ENCODE results near the gene NHLRC4.
"Not testable (repeated sequence)": the region's sequence is repeated elsewhere in the genome, so short reads cannot be mapped to it uniquely, and the experiment has no call there.

Gene NHLRC4

DNA sequence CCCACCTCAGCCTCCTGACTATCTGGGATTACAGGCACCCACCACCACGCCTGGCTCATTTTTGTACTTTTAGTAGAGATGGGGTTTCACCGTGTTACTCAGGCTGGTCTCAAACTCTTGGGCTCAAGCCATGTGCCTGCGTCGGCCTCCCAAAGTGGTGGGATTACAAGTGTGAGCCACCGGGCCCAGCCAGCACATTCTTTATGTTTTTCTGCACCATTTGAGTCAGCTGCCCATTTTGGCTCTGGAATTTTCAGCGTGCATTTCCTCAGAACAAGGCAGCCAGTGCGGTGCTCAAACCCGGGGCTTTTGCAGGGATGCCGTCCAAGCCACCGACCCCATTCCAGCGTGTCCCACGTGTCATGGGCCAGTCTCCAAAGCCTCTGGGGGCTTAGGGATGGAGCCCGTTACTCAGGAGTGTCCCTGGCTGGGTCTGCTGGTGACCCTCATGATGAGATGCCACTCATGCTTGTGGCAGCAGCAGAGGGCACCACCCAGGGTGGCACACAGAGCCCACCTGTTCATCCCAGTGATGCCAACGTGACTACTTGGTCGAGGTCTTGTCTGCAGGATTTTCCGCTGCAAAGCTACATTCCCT is 19.3 kb downstream of the NHLRC4 start:
- no peak for DNase-seq

DNA sequence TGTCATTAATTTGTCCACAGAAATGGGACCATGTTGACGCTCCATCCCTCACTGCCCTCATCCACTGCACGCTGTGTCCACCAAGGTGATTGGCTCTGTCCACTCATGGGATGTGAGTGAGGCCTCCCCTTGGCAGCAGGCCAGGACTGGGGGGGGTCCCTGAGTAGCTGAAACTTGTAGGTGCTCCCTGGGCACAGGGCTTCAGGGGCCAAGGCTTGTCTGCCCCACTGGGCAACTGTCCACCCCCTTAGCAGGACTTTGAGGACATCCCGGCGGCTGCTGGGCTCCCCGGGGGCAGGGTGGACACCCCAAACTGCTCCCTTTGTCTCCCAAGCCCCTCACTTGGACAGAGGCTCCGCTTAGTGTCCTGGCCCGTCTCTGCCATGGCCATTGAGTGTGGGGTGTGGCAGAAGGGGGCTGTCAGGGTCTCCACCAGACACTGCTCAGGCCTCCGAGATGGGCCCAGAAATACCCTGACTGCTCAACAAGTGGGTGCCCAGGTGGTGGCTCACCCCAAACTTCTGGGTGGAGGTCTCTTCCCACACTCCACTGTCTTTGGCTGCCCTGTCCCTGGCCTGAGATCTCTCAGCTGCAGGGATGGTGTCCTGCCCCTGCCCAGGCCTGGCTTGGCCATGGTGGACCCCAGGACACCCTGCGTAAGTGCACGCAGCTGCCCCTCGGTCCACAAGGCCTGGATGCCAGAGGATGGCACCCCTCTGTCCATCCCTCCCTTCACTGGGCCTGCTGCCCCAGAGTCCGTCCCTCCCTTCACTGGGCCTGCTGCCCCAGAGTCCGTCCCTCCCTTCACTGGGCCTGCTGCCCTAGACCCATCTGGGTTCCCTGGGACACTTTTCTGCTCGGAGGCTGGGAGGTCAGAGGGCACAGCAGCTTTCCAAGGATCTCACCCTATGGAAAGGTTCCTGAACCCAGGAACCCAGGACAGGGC is 20.1 kb downstream of the NHLRC4 start:
- DNase-seq, result no peak

- peak; percentile 68 for DNase-seq
Observed at GRCh38 chr16:588639-588888, 21.8 kb downstream of the NHLRC4 start.

DNA sequence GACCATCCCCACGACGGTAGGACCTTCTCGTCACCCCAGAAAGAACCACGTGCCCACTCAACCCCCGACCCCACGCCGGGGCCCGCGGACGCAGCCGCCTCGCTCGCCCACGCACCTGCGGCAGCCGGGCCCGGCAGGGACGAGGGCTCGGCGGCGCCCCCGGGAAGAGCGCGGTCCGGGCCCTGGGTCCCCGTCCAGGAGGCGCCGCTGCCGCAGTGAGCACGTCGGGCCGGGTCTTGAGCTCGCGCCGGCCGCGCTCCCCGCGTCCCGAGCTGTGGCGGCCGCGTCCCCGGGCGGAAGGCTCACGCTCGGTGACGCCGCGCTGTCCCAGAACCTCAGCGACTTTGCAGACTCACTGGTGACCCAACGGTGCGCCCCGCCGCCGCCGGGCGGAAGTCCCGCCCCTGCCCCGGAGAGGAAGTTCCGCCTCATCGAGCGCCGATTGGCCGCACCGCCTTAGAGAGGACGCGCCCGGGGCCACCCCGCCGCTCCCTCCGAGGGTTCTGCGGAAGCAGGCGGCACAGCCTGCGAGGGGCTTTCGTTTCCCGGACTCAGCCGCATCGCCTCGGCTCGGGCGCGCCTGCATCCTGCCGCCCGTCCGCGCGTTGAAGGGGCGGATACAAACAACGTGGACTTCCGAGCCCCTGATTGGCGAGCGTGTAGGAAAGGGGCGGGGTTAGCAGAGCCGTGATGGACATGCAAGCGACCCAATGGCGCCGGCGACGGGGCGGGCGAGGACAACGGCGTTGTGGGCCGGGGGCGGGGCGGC is 22.3 kb downstream of the NHLRC4 start:
- peak; percentile 98 for DNase-seq

GRCh38 chr16:589658-590187 is 22.9 kb downstream of the NHLRC4 start, which contains the start of gene RAB40C:
RAB40C (plus strand) TSS chr16:590066; CDS start chr16:590292, 226 bp downstream.
- peak; percentile 99 for DNase-seq

GRCh38 chr16:590188-590814 is 23.5 kb downstream of the NHLRC4 start:
- DNase-seq, result no peak

DNA sequence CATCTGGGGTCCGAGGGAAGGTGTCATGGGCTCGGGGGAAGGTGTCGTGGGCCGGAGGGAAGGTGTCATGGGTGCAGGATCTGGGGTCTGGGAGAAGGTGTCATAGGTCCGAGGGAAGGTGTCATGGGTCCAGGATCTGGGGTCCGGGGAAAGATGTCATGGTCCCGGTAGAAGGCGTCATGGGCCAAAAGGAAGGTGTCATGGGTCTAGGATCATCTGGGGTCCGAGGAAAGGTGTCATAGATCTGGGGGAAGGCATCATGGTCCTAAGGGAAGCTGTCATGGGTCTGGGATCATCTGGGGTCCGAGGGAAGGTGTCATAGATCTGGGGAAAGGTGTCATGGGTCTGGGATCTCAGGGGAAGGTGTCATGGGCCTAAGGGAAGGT is 24.0 kb downstream of the NHLRC4 start:
- no peak for DNase-seq

- no peak for DNase-seq
Observed at GRCh38 chr16:591231-591630, 24.4 kb downstream of the NHLRC4 start.

GRCh38 chr16:591892-592517 is 25.2 kb downstream of the NHLRC4 start:
- no peak for DNase-seq

DNA sequence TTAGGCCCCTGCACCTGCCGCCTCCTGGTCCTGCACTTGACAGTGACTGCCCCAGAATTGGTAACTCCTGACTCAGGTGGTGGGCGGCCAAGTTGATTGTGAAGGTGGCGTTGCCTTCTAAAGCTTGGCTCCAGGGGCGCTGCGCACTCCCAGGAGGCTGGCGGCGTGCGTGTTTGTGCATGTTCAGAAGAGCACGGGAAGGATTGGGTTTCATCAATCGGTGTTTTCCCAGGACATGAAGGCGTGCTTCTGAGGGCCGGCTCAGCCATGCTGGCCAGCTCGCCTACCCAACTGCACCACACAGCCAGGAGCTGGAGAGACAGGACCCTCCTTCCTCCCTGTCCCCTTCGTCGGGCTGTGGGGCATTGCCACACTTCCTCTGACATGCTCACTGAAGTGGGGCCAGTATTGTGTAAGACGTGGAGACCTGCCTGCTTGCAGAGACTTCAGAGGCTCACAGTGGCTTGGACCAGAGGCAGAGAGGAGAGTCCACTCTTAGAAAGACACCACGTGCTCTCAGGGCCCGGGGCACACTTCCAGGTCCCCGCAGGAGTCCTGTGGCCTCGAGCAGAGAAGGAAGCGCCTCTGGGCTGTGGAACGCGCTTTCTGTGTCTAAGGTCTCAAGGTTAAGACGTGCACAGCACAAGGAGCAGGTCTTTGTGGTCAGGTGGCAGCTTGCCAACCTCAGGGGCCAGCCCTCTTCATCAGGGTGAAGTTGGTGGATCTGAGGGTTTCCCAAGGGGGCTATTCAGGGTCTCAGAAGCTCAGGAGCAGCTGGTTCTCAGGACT is 25.9 kb downstream of the NHLRC4 start:
- no peak for DNase-seq

DNA sequence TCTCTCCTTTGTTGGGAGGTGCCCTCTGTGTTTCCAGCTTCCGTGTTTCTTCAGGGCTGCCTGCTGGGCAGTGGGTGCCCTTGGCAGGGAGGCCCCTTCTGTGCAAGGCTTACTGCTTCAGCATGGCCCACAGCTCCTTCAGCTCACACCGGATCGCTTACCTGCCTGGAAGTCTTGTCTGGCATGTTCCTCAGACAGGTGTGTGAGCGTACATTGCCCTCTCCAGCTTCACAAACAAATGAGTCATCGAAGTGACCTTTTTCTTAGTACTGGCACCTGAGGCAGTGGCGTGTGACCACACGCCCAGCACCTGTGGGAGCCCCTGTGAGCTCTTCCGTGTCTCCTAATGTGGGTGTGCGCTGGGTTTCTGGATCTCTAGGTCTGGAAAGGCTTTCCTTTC is 26.6 kb downstream of the NHLRC4 start:
- DNase-seq, result no peak

- DNase-seq, result no peak
Observed at GRCh38 chr16:593807-594206, 27.0 kb downstream of the NHLRC4 start.

DNA sequence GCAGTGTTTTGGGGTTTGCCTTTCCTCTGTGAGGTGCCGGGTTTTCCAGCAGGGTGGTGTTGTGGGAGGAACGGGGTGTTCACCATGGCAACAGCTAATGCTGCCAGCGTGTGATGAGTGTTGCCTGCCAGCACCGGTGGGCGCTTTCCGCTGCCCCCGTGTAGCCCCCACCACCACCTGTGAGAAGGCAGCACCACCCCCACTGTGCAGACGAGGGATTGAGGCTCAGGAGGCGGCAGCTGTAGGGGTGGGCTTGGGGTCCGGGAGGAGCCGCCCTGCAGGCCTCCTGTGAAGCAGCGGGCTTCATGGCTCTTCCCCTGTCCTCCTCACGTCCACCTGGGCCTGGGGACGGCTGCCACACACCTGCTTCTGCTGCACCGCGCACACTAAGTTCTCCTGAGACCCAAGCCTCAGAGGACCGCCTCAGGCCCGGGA is 28.3 kb downstream of the NHLRC4 start:
- no peak for DNase-seq

- DNase-seq, result no peak
Observed at GRCh38 chr16:595942-596735, 29.3 kb downstream of the NHLRC4 start.

- DNase-seq, result no peak
Observed at GRCh38 chr16:596736-597060, 29.9 kb downstream of the NHLRC4 start.

- not testable (repeated sequence) for DNase-seq
Observed at GRCh38 chr16:597655-598054, 30.9 kb downstream of the NHLRC4 start.

DNA sequence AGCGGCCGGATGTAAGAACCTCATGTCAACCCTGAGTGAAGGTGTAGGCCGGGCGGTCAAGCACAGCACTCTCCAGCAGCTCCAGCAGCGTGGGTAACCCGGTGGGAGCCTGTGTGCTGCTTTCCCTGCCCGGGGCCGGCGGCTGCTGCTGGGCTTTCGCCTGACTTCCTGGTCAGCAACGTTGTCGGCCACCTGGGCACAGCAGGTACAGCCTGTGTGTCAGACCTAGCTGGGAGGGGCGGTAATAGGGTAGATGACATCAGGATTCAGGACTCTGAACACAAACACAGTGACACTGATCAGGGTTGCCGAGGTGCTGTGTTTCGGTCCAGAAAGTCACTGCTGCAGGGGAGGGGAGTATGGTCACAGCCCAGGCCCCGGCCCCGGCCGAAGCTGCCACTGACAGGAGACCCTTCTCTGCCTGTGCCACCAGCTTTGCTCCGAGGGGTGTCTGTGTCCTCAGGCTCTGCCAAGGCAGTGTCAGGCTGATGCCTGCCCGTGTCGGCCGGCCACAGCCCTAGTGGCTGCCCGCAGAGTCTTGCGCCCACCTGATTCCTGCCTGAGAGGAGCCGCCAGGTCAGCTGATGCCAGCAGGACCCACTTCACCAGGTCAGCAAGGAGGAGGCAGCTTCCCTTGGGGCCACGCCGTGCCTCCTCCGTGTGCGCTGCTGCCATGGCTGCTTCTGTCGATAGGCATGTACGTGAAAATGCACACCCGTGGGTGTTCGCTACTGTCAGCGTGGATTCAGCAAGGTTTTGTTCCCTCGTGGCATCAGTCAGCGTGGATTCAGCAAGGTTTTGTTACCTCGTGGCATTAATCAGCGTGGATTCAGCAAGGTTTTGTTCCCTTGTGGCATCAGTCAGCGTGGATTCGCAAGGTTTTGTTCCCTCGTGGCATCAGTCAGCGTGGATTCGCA is 32.3 kb downstream of the NHLRC4 start:
- DNase-seq, result no peak

DNA sequence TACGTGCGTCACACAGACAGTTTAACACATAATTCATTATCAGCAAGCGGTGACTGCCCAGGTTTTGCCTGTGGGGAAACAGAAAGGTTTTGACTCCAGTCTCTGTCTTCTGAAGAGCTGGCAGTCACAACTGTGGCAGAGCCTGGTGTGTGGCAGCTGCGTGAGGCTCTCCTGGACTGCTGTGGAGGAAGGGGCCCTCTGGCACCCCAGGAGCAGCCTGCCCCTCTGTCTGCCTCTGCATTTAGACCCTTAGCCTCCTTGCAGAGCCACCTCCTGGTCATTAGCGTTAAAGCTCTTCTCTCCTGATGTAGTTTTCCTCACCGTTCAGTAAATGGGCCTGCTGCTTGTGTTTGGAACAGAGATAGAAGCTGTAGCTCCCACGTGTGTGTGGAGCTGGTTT is 34.0 kb downstream of the NHLRC4 start:
- DNase-seq, result no peak

DNA sequence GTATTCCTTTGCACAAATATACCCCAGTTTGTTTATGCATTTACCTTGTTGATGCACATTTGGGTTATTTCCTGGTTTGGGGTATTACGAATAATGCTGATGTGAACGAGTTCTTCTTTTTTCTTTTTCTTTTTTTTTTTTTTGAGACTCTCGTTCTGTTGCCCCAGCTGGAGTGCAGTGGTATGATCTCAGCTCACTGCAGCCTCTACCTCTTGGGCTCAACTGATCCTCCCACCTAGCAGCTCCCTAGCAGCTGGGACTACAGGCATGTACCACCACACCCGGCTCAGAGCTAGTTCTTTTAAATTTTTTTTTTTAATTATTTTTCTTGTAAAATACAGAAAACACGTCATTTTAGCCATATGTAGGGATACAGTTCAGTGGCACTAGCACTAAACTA is 37.1 kb downstream of the NHLRC4 start:
- no peak for DNase-seq

Measured in CD4-positive, alpha-beta T cell treated with Interleukin-17A for 1 hour (primary cell).